Suprapubic skin (tissue), 4 donors: Measurements from ENCODE around the gene CTXN1.

Experiments used
- CTCF ChIP-seq, 2 donors: fragments of 200-600 bp in 1 of 2; fragments of 450-650 bp in 1 of 2; sonication (generic) in 1 of 2; IDR thresholded peaks; one replicate each; pipeline ENCODE4 v1.5.1; 2016 to 2019; ENCODE audit warnings: antibody characterized with exemption in 2 of 2, mild to moderate bottlenecking in 1 of 2, moderate library complexity in 1 of 2
- POLR2A ChIP-seq, 2 donors: fragments of 450-650 bp; IDR thresholded peaks; one replicate each; pipeline ENCODE4 v1.6.1; 2017; ENCODE audit warnings: antibody characterized with exemption in 2 of 2, mild to moderate bottlenecking in 2 of 2, moderate library complexity in 2 of 2
- POLR2AphosphoS5 ChIP-seq, 3 donors: sonication (generic); formaldehyde crosslinking; IDR thresholded peaks; one replicate each; pipeline ENCODE4 v1.6.1; 2017; ENCODE audit warnings: antibody characterized with exemption in 3 of 3

- TF ChIP-seq CTCF (IDR thresholded peaks at IDR 0.05) (no peak), POLR2AphosphoS5 (IDR thresholded peaks at IDR 0.05) (no peak), POLR2A (IDR thresholded peaks at IDR 0.05) (no peak)
These were observed 42.3 kb upstream of the CTXN1 start for GRCh38 chr19:7968008-7968795.
